Measurements from ENCODE around the gene CREB5.

GRCh38 chr7:28570113-28570969 is 158.0 kb downstream of the CREB5 start:
- TF ChIP-seq CTCF (IDR thresholded peaks at IDR 0.05) (no peak), POLR2A (IDR thresholded peaks at IDR 0.05) (no peak)
